ENCODE data around the gene LCOR.

Gene LCOR

DNA sequence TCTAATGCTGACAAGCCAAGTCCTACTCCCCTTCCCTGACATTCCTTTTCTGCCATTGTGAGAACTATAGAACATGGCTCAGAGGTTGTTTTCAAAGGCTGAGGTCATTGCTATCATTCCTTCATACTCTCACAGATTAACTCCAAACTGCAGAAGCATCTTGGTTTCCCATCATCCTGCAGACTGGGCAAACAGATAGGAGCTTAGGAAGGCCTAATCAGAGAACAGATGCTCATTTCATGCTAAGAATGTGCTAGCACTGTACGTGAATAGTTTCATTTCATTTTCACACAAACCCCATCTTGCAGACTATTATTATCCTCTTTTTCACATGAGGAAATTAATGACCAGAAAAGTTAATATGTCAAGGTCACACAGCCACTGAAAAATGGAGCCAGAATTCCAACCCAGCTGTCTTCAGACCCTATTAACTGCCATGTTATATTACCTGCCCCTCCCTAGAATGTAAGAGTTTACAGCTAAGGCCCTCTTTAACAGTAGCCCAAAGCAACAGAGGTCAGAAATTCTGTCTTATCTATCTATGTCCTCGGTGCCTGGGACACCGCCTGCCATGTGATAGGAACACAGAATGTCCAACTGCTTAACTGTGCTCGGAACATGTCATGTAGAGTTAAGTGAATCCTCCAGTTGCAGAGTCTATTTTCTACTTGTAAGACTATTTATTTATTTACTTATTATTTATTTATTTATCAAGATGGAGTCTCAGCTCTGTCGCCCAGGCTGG, 2.9 kb upstream of the LCOR start:
- DNase-seq, result no peak
- no peak overlapping the region for H3K14ac ChIP-seq (ENCODE audit: low read length in 2 of 2)
- H3K27me3 ChIP-seq (ENCODE audit: control insufficient read depth in 1 of 2, insufficient read depth in 1 of 2, low read length in 2 of 2), result peaks cover 0 to 8% of the 10 kb centered on the region in 2 experiments
- no peak overlapping the region for H4K91ac ChIP-seq (ENCODE audit: low read length)
- no peak overlapping the region for H3K18ac ChIP-seq (ENCODE audit: low read depth in 1 of 2, low read length in 2 of 2)
- no peaks in the 10 kb centered on the region for H3K36me3 ChIP-seq (ENCODE audit: control insufficient read depth in 1 of 2, insufficient read depth in 2 of 2, low read depth in 1 of 2, low read length in 2 of 2)
- no peak overlapping the region for H3K4me3 ChIP-seq (ENCODE audit: insufficient read depth in 1 of 2, low read depth in 1 of 2, low read length in 2 of 2)
- no peak overlapping the region for H3K4ac ChIP-seq (ENCODE audit: low read depth in 1 of 2, low read length in 2 of 2)
- H2BK15ac ChIP-seq (ENCODE audit: low read depth, poor library complexity, severe bottlenecking), result no peak overlapping the region
- WGBS, result 97% methylated on average over 3 of the region's 5 CpGs
- H3K9ac ChIP-seq (ENCODE audit: low read length), result no peak overlapping the region
- H3K4me1 ChIP-seq (ENCODE audit: control insufficient read depth, insufficient read depth, low read depth, low read length), result no peaks in the 10 kb centered on the region
- H2BK5ac ChIP-seq (ENCODE audit: low read depth, low read length, poor library complexity, severe bottlenecking), result no peak overlapping the region
- H3K79me1 ChIP-seq (replicated peaks; ENCODE audit: low read length, poor library complexity, severe bottlenecking), result peaks cover 3% of the 10 kb centered on the region
- no peak overlapping the region for H2AFZ ChIP-seq (ENCODE audit: low read depth, low read length)
- H2AK5ac ChIP-seq (ENCODE audit: low read length, severe bottlenecking), result no peak overlapping the region
- H3K4me2 ChIP-seq (ENCODE audit: low read length, poor library complexity, severe bottlenecking), result no peak overlapping the region
- no peak overlapping the region for H4K8ac ChIP-seq (ENCODE audit: low read length)
- no peak overlapping the region for H3K23ac ChIP-seq (ENCODE audit: low read length in 2 of 2)
- no peak overlapping the region for H2BK120ac ChIP-seq (ENCODE audit: low read depth, low read length)
- no peak overlapping the region for H2BK12ac ChIP-seq (ENCODE audit: low read length in 2 of 2)
- no peak overlapping the region for H3K27ac ChIP-seq (ENCODE audit: low read length, poor library complexity, severe bottlenecking)
- H3K9me3 ChIP-seq (ENCODE audit: control insufficient read depth, low read length), result no peaks in the 10 kb centered on the region

- no peak overlapping the region for H2AK5ac ChIP-seq (ENCODE audit: low read length, severe bottlenecking)
- no peak overlapping the region for H2BK12ac ChIP-seq (ENCODE audit: low read length in 2 of 2)
- H2AFZ ChIP-seq (ENCODE audit: low read depth, low read length), result no peak overlapping the region
- no peak overlapping the region for H4K91ac ChIP-seq (ENCODE audit: low read length)
- no peak overlapping the region for H3K23ac ChIP-seq (ENCODE audit: low read length in 2 of 2)
- H3K4me1 ChIP-seq (ENCODE audit: control insufficient read depth, insufficient read depth, low read depth, low read length), result peaks cover 1% of the 10 kb centered on the region
- H2BK5ac ChIP-seq (ENCODE audit: low read depth, low read length, poor library complexity, severe bottlenecking), result no peak overlapping the region
- DNase-seq, result peak; percentile 72
- H3K18ac ChIP-seq (ENCODE audit: low read depth in 1 of 2, low read length in 2 of 2), result no peak overlapping the region
- H2BK120ac ChIP-seq (ENCODE audit: low read depth, low read length), result no peak overlapping the region
- H3K4me3 ChIP-seq (ENCODE audit: insufficient read depth in 1 of 2, low read depth in 1 of 2, low read length in 2 of 2), result peak overlapping the region in 1 of 2 experiments; percentile 82
- no peak overlapping the region for H2BK15ac ChIP-seq (ENCODE audit: low read depth, poor library complexity, severe bottlenecking)
- H3K79me1 ChIP-seq (replicated peaks; ENCODE audit: low read length, poor library complexity, severe bottlenecking), result peaks cover 3% of the 10 kb centered on the region
- WGBS, result 37% methylated on average over 15 of the region's 17 CpGs
- H3K36me3 ChIP-seq (ENCODE audit: control insufficient read depth in 1 of 2, insufficient read depth in 2 of 2, low read depth in 1 of 2, low read length in 2 of 2), result no peaks in the 10 kb centered on the region
- no peak overlapping the region for H3K27ac ChIP-seq (ENCODE audit: low read length, poor library complexity, severe bottlenecking)
- H3K4ac ChIP-seq (ENCODE audit: low read depth in 1 of 2, low read length in 2 of 2), result no peak overlapping the region
- H3K9me3 ChIP-seq (ENCODE audit: control insufficient read depth, low read length), result no peaks in the 10 kb centered on the region
- no peak overlapping the region for H3K14ac ChIP-seq (ENCODE audit: low read length in 2 of 2)
- H3K9ac ChIP-seq (ENCODE audit: low read length), result peak overlapping the region; percentile 89
- H3K27me3 ChIP-seq (ENCODE audit: control insufficient read depth in 1 of 2, insufficient read depth in 1 of 2, low read length in 2 of 2), result peaks cover 0 to 8% of the 10 kb centered on the region in 2 experiments
- H4K8ac ChIP-seq (ENCODE audit: low read length), result no peak overlapping the region
- no peak overlapping the region for H3K4me2 ChIP-seq (ENCODE audit: low read length, poor library complexity, severe bottlenecking)
These were observed 1.4 kb upstream of the LCOR start for GRCh38 chr10:96830511-96831199.

- 24% methylated on average over 14 of the region's 14 CpGs for WGBS
- no peak overlapping the region for H3K14ac ChIP-seq (ENCODE audit: low read length in 2 of 2)
- H3K4me2 ChIP-seq (ENCODE audit: low read length, poor library complexity, severe bottlenecking), result peak overlapping the region; percentile 47
- H4K8ac ChIP-seq (ENCODE audit: low read length), result peak overlapping the region; percentile 57
- no peaks in the 10 kb centered on the region for H3K36me3 ChIP-seq (ENCODE audit: control insufficient read depth in 1 of 2, insufficient read depth in 2 of 2, low read depth in 1 of 2, low read length in 2 of 2)
- H2AFZ ChIP-seq (ENCODE audit: low read depth, low read length), result no peak overlapping the region
- peak overlapping the region; percentile 82 to 95 for H3K4me3 ChIP-seq (ENCODE audit: insufficient read depth in 1 of 2, low read depth in 1 of 2, low read length in 2 of 2)
- no peak overlapping the region for H3K18ac ChIP-seq (ENCODE audit: low read depth in 1 of 2, low read length in 2 of 2)
- peak; percentile 8 for DNase-seq
- no peak overlapping the region for H3K4ac ChIP-seq (ENCODE audit: low read depth in 1 of 2, low read length in 2 of 2)
- no peak overlapping the region for H3K23ac ChIP-seq (ENCODE audit: low read length in 2 of 2)
- H2BK12ac ChIP-seq (ENCODE audit: low read length in 2 of 2), result no peak overlapping the region
- H2BK5ac ChIP-seq (ENCODE audit: low read depth, low read length, poor library complexity, severe bottlenecking), result peak overlapping the region; percentile 96
- H4K91ac ChIP-seq (ENCODE audit: low read length), result no peak overlapping the region
- peaks cover 1% of the 10 kb centered on the region for H3K4me1 ChIP-seq (ENCODE audit: control insufficient read depth, insufficient read depth, low read depth, low read length)
- peaks cover 3% of the 10 kb centered on the region for H3K79me1 ChIP-seq (replicated peaks; ENCODE audit: low read length, poor library complexity, severe bottlenecking)
- H3K9ac ChIP-seq (ENCODE audit: low read length), result peak overlapping the region; percentile 89
- peak overlapping the region; percentile 6 for H2BK15ac ChIP-seq (ENCODE audit: low read depth, poor library complexity, severe bottlenecking)
- H2BK120ac ChIP-seq (ENCODE audit: low read depth, low read length), result peak overlapping the region; percentile 90
- H2AK5ac ChIP-seq (ENCODE audit: low read length, severe bottlenecking), result no peak overlapping the region
- peaks cover 0 to 8% of the 10 kb centered on the region in 2 experiments for H3K27me3 ChIP-seq (ENCODE audit: control insufficient read depth in 1 of 2, insufficient read depth in 1 of 2, low read length in 2 of 2)
- H3K9me3 ChIP-seq (ENCODE audit: control insufficient read depth, low read length), result no peaks in the 10 kb centered on the region
- peak overlapping the region; percentile 78 for H3K27ac ChIP-seq (ENCODE audit: low read length, poor library complexity, severe bottlenecking)
These were observed 765 bp upstream of the LCOR start for GRCh38 chr10:96831200-96831866.

GRCh38 chr10:96832721-96833219, 672 bp downstream of the LCOR start:
- DNase-seq, result peak; percentile 79
- Histone ChIP-seq H2BK12ac (ENCODE audit: low read length in 2 of 2) (no peak overlapping the region), H3K18ac (ENCODE audit: low read depth in 1 of 2, low read length in 2 of 2) (peak overlapping the region; percentile 88 to 93), H3K27ac (ENCODE audit: low read length, poor library complexity, severe bottlenecking) (no peak overlapping the region), H2BK15ac (ENCODE audit: low read depth, poor library complexity, severe bottlenecking) (peak overlapping the region; percentile 94), H2BK5ac (ENCODE audit: low read depth, low read length, poor library complexity, severe bottlenecking) (peak overlapping the region; percentile 89), H3K14ac (ENCODE audit: low read length in 2 of 2) (peak overlapping the region; percentile 68 to 88), H4K91ac (ENCODE audit: low read length) (peak overlapping the region; percentile 79), H3K79me1 (replicated peaks; ENCODE audit: low read length, poor library complexity, severe bottlenecking) (peaks cover 3% of the 10 kb centered on the region), H3K4me3 (ENCODE audit: insufficient read depth in 1 of 2, low read depth in 1 of 2, low read length in 2 of 2) (peak overlapping the region; percentile 90 to 95), H3K36me3 (ENCODE audit: control insufficient read depth in 1 of 2, insufficient read depth in 2 of 2, low read depth in 1 of 2, low read length in 2 of 2) (peaks cover 0 to 5% of the 10 kb centered on the region in 2 experiments), H2AFZ (ENCODE audit: low read depth, low read length) (no peak overlapping the region), H2AK5ac (ENCODE audit: low read length, severe bottlenecking) (no peak overlapping the region), H3K27me3 (ENCODE audit: control insufficient read depth in 1 of 2, insufficient read depth in 1 of 2, low read length in 2 of 2) (no peaks in the 10 kb centered on the region), H3K23ac (ENCODE audit: low read length in 2 of 2) (peak overlapping the region in 1 of 2 experiments; percentile 72), H3K4ac (ENCODE audit: low read depth in 1 of 2, low read length in 2 of 2) (peak overlapping the region in 1 of 2 experiments; percentile 93), H3K9me3 (ENCODE audit: control insufficient read depth, low read length) (no peaks in the 10 kb centered on the region), H3K4me1 (ENCODE audit: control insufficient read depth, insufficient read depth, low read depth, low read length) (peaks cover 1% of the 10 kb centered on the region), H2BK120ac (ENCODE audit: low read depth, low read length) (peak overlapping the region; percentile 96), H3K9ac (ENCODE audit: low read length) (peak overlapping the region; percentile 92), H4K8ac (ENCODE audit: low read length) (no peak overlapping the region), H3K4me2 (ENCODE audit: low read length, poor library complexity, severe bottlenecking) (peak overlapping the region; percentile 49)
- 0% methylated on average over 12 of the region's 72 CpGs for WGBS
